ENCODE measurements around the gene SIPA1L2. TPM values are rescaled to one million over a fixed set of nuclear protein-coding genes. Genes with fewer than 3 reads are reported as not detected.

Gene SIPA1L2
- total RNA-seq, 1 donor from 2014 or later, result 14.5 TPM

DNA sequence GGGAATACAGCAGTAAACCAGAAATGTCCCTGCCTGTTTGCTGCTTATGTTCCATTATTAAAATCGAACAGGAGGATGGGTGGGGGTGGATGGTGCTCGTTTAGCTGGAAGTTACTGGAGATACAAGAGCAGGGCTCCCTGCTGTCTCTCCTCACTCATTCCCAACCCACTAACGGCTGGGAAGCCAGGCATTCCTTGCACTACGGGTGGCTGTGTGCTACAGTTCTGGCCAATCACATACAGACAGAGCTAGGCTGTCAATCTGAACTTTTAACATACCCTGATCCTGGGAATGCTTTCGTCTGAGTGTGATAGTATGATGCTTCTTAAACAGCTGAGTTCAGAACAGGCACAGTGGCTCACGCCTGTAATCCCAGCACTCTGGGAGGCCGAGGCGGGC is 7.0 kb downstream of the SIPA1L2 start:
- TF ChIP-seq, protein P1, sequence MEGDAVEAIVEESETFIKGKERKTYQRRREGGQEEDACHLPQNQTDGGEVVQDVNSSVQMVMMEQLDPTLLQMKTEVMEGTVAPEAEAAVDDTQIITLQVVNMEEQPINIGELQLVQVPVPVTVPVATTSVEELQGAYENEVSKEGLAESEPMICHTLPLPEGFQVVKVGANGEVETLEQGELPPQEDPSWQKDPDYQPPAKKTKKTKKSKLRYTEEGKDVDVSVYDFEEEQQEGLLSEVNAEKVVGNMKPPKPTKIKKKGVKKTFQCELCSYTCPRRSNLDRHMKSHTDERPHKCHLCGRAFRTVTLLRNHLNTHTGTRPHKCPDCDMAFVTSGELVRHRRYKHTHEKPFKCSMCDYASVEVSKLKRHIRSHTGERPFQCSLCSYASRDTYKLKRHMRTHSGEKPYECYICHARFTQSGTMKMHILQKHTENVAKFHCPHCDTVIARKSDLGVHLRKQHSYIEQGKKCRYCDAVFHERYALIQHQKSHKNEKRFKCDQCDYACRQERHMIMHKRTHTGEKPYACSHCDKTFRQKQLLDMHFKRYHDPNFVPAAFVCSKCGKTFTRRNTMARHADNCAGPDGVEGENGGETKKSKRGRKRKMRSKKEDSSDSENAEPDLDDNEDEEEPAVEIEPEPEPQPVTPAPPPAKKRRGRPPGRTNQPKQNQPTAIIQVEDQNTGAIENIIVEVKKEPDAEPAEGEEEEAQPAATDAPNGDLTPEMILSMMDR (IDR thresholded peaks at IDR 0.05), result no peak
- Mint-ChIP-seq H3K4me3 (ENCODE audit: unreplicated experiment) (no peak overlapping the region), H3K9me3 (ENCODE audit: unreplicated experiment) (no peaks in the 10 kb centered on the region), H3K27ac (ENCODE audit: unreplicated experiment) (no peak overlapping the region), H3K27me3 (ENCODE audit: unreplicated experiment) (no peaks in the 10 kb centered on the region), H3K36me3 (ENCODE audit: unreplicated experiment) (no peaks in the 10 kb centered on the region), H3K4me1 (ENCODE audit: unreplicated experiment) (peaks cover 38% of the 10 kb centered on the region)
- DNase-seq (ENCODE audit: extremely low spot score, unreplicated experiment), result no peak

DNA sequence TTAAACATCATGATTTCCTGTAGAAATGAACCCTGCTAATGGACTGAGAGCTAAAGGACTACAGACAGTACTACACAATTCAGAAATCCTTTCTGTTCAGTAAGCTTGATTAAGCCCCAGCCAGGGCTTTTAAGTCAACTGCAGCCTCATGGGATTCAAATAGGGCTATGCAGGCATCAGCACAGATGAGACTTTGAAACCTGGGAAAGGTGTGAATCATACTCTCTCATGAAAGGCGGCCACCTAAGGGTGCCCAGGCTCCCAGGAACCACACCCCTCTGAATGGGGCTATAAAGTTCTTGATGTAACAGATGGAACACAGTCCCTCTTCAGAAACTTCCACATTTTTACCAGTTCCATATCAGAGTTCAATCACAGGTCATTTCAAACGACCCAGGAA is 7.6 kb downstream of the SIPA1L2 start:
- H3K27ac Mint-ChIP-seq (ENCODE audit: unreplicated experiment), result no peak overlapping the region
- H3K36me3 Mint-ChIP-seq (ENCODE audit: unreplicated experiment), result no peaks in the 10 kb centered on the region
- no peaks in the 10 kb centered on the region for H3K9me3 Mint-ChIP-seq (ENCODE audit: unreplicated experiment)
- no peak for DNase-seq (ENCODE audit: extremely low spot score, unreplicated experiment)
- H3K4me3 Mint-ChIP-seq (ENCODE audit: unreplicated experiment), result no peak overlapping the region
- TF ChIP-seq, protein P1 (IDR thresholded peaks at IDR 0.05), result no peak
- H3K4me1 Mint-ChIP-seq (ENCODE audit: unreplicated experiment), result peaks cover 32% of the 10 kb centered on the region
- H3K27me3 Mint-ChIP-seq (ENCODE audit: unreplicated experiment), result no peaks in the 10 kb centered on the region

GRCh38 chr1:232621050-232621449 is 8.9 kb downstream of the SIPA1L2 start:
- no peak overlapping the region for H3K27ac Mint-ChIP-seq (ENCODE audit: unreplicated experiment)
- TF ChIP-seq, protein P1 (IDR thresholded peaks at IDR 0.05), result no peak
- no peak for DNase-seq (ENCODE audit: extremely low spot score, unreplicated experiment)
- H3K27me3 Mint-ChIP-seq (ENCODE audit: unreplicated experiment), result no peaks in the 10 kb centered on the region
- H3K4me1 Mint-ChIP-seq (ENCODE audit: unreplicated experiment), result peaks cover 25% of the 10 kb centered on the region
- H3K36me3 Mint-ChIP-seq (ENCODE audit: unreplicated experiment), result no peaks in the 10 kb centered on the region
- no peaks in the 10 kb centered on the region for H3K9me3 Mint-ChIP-seq (ENCODE audit: unreplicated experiment)
- H3K4me3 Mint-ChIP-seq (ENCODE audit: unreplicated experiment), result no peak overlapping the region

DNA sequence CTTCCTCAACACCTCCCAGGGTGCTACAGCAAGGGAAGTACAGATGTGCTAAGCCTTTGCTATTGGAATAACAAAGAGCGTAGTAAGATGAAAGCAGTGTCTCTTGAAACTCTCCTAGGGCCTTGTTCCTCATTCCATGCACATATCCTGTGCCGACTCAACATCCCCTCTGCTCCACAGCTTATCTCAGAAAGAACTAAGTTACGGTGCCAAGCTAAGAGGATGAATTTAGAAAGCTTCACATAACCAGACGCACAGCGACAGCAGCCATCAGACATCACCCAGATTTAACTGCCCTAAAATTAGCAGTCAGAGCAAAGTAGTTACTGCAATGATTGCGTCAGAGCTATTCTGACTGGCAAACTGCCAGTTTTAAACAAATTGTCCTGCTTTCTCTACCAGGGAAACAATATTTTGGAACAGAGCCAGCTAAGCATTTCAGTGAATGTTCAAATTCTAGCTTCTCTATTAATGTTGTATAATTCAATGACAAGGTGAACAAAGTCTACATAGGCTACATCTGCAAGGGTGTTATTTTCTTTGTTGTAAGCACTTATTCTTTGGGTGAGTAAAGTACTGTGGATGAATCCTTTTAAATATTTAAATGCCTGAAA is 9.5 kb downstream of the SIPA1L2 start:
- no peaks in the 10 kb centered on the region for H3K9me3 Mint-ChIP-seq (ENCODE audit: unreplicated experiment)
- H3K4me3 Mint-ChIP-seq (ENCODE audit: unreplicated experiment), result no peak overlapping the region
- H3K27me3 Mint-ChIP-seq (ENCODE audit: unreplicated experiment), result no peaks in the 10 kb centered on the region
- peaks cover 23% of the 10 kb centered on the region for H3K4me1 Mint-ChIP-seq (ENCODE audit: unreplicated experiment)
- peak overlapping the region; percentile 49 for H3K27ac Mint-ChIP-seq (ENCODE audit: unreplicated experiment)
- TF ChIP-seq, protein P1 (IDR thresholded peaks at IDR 0.05), result no peak
- no peak for DNase-seq (ENCODE audit: extremely low spot score, unreplicated experiment)
- no peaks in the 10 kb centered on the region for H3K36me3 Mint-ChIP-seq (ENCODE audit: unreplicated experiment)

- TF ChIP-seq, protein P1 (IDR thresholded peaks at IDR 0.05), result no peak
- Mint-ChIP-seq H3K4me3 (ENCODE audit: unreplicated experiment) (no peak overlapping the region), H3K4me1 (ENCODE audit: unreplicated experiment) (peaks cover 36% of the 10 kb centered on the region), H3K27me3 (ENCODE audit: unreplicated experiment) (no peaks in the 10 kb centered on the region), H3K27ac (ENCODE audit: unreplicated experiment) (no peak overlapping the region), H3K36me3 (ENCODE audit: unreplicated experiment) (peaks cover 4% of the 10 kb centered on the region), H3K9me3 (ENCODE audit: unreplicated experiment) (no peaks in the 10 kb centered on the region)
- no peak for DNase-seq (ENCODE audit: extremely low spot score, unreplicated experiment)
These were observed 12.7 kb downstream of the SIPA1L2 start for GRCh38 chr1:232617237-232617636.

Measured in osteocyte (in vitro differentiated cells).